GM12892 (cell line): ENCODE measurements around the gene SH3BGRL2.

ENCODE experiments used
- POLR2A ChIP-seq: IDR thresholded peaks from 2 replicates; pipeline ENCODE4 v1.6.1; 2011; ENCODE audit warnings: low read depth, low read length, control low read depth
- POLR2AphosphoS5 ChIP-seq: IDR thresholded peaks from 2 replicates; pipeline ENCODE4 v1.6.1; 2011; ENCODE audit warnings: low read depth, low read length, control low read depth
- TAF1 ChIP-seq: IDR thresholded peaks from 2 replicates; pipeline ENCODE4 v1.6.1; 2011; ENCODE audit warnings: low read depth, mild to moderate bottlenecking, control low read depth, low read length, borderline replicate concordance

GRCh38 chr6:79717989-79718388 lies 86.9 kb downstream of the SH3BGRL2 start:
- TF ChIP-seq POLR2A = no peak
- no peak for TF ChIP-seq TAF1
- TF ChIP-seq POLR2AphosphoS5 = no peak
